ENCODE results near the gene PKP1. TPM values are rescaled to one million over a fixed set of nuclear protein-coding genes. Genes with fewer than 3 reads are reported as not detected.

The PKP1 gene
- total RNA-seq, 4 donors from 2014 or later: 0.93 to 9.6 (median 3.6) TPM

DNA sequence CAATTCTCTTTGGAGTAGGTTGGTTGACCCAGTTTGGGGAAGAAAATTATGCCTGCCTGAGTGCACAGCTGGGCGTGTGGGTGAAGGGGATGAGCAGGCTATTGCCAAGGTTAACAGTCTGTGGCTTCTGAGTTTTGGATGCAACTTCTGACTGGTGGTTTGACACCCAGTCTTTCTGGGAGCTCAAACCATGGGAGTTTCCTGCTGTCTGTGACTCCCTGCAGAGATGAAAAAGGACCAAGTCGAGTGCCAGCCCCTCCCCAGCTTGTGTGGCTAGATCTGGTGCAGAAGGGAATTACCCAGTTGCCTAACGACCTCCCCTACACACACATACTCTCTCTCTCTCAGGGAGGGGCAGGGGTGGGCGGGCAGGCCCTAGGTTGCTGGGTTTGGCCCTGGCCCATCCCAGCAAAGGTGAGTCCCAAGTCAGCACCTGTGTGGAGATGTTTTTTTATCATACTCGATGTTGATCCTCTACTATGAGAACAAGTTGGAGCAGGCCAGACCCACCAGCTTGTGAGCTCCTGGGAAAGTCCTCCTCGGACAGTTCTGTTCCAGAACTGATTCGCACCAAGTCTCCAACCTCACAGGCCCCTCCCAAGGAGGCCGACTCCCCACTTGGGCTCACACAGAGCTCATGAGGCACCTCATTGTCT, 28.2 kb downstream of the PKP1 start:
- DNase-seq (ENCODE audit: low spot score) (no peak), ATAC-seq (ENCODE audit: low FRiP score) (no peak)
- TF ChIP-seq, protein P1, sequence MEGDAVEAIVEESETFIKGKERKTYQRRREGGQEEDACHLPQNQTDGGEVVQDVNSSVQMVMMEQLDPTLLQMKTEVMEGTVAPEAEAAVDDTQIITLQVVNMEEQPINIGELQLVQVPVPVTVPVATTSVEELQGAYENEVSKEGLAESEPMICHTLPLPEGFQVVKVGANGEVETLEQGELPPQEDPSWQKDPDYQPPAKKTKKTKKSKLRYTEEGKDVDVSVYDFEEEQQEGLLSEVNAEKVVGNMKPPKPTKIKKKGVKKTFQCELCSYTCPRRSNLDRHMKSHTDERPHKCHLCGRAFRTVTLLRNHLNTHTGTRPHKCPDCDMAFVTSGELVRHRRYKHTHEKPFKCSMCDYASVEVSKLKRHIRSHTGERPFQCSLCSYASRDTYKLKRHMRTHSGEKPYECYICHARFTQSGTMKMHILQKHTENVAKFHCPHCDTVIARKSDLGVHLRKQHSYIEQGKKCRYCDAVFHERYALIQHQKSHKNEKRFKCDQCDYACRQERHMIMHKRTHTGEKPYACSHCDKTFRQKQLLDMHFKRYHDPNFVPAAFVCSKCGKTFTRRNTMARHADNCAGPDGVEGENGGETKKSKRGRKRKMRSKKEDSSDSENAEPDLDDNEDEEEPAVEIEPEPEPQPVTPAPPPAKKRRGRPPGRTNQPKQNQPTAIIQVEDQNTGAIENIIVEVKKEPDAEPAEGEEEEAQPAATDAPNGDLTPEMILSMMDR (IDR thresholded peaks at IDR 0.05): no peak

DNA sequence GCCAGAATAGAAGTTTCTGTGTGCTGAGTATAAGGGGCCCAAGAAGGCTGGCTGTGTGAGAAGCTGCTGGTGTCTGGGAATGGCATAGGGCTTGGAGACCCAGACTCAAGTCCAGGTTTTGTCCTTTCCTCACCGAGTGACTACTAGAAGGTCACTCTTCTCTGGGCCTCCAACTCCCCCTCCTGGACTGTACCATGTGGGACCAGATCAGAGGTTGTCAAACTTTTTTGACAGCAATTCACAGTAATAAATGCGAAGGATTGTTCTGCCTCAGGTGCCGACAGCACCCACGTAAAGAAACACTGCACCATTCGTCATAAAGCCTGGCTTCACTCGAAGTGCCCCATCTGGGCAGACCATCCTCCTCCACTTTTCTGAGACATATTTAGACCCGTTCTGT, 29.0 kb downstream of the PKP1 start:
- no peak for ATAC-seq (ENCODE audit: low FRiP score)
- TF ChIP-seq, protein P1 (IDR thresholded peaks at IDR 0.05): no peak
- no peak for DNase-seq (ENCODE audit: low spot score)

DNA sequence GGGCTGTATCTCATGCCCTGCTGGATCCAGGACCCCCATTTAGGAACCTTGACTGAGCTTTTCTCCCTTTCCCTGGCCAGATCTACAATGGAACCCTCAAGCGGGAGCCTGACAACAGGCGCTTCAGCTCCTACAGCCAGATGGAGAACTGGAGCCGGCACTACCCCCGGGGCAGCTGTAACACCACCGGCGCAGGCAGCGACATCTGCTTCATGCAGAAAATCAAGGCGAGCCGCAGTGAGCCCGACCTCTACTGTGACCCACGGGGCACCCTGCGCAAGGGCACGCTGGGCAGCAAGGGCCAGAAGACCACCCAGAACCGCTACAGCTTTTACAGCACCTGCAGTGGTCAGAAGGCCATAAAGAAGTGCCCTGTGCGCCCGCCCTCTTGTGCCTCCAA, 29.8 kb downstream of the PKP1 start:
- DNase-seq (ENCODE audit: low spot score) (no peak), ATAC-seq (ENCODE audit: low FRiP score) (no peak)
- TF ChIP-seq, protein P1 (IDR thresholded peaks at IDR 0.05): no peak

DNA sequence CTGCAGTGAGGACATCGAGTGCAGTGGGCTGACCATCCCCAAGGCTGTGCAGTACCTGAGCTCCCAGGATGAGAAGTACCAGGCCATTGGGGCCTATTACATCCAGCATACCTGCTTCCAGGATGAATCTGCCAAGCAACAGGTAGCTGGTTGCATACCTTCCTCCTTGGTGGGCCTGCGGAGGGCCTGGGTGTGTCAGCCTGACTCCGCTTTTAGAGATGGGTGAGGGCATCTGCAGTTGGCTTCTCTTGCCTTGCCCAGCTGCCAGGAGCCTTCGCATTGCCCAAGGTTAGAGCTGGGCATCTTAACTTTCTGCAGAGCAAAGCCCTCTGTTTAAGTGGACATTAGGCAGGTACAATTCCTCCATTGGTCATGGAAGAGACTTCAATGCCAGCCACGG, 33.2 kb downstream of the PKP1 start:
- TF ChIP-seq, protein P1 (IDR thresholded peaks at IDR 0.05): no peak
- ATAC-seq (ENCODE audit: low FRiP score) (no peak), DNase-seq (ENCODE audit: low spot score) (no peak)

DNA sequence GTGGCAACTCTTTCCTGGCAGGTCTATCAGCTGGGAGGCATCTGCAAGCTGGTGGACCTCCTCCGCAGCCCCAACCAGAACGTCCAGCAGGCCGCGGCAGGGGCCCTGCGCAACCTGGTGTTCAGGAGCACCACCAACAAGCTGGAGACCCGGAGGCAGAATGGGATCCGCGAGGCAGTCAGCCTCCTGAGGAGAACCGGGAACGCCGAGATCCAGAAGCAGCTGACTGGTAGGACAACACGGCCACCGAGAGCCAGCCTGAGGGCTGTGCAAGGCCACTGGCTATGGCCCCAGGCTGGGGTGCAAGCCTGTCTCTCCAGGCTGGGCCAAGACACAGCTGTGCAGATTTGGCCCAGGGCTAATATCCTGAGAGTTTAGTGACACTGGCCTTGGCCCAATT, 34.2 kb downstream of the PKP1 start:
- no peak for ATAC-seq (ENCODE audit: low FRiP score)
- TF ChIP-seq, protein P1 (IDR thresholded peaks at IDR 0.05): no peak
- DNase-seq (ENCODE audit: low spot score): no peak

DNA sequence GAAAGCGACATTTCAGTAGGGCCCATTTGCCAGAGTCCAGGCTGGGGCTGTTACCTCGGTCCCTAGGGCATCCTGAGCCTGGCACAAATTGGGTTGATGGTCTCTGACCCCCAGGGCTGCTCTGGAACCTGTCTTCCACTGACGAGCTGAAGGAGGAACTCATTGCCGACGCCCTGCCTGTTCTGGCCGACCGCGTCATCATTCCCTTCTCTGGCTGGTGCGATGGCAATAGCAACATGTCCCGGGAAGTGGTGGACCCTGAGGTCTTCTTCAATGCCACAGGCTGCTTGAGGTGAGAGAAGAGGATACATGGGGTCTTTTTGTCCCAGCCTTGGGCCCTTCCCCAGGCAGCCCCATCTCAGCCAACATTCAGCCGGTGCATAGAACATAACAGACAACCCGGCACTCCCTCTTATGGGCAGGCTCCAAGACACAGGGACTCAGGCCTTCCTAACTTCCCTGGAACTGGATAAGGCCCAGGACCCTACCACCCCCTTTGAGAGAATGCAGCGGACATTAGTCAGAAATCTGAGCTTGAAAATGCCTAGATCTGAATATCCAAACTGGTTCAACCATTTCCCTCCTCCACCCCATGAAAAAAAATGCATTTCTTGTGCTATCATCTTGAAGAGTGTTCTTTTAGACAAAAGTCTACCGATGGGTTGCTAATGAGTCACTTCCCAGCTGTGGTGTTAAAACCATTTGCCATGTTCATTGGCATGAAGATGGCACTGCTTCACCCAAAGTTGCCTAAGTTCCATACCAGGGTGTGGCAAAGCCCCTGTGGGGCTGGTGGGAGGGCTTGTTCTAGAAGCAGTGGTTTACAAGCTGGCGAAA, 35.4 kb downstream of the PKP1 start:
- TF ChIP-seq, protein P1 (IDR thresholded peaks at IDR 0.05): no peak
- DNase-seq (ENCODE audit: low spot score) (no peak), ATAC-seq (ENCODE audit: low FRiP score) (no peak)

DNA sequence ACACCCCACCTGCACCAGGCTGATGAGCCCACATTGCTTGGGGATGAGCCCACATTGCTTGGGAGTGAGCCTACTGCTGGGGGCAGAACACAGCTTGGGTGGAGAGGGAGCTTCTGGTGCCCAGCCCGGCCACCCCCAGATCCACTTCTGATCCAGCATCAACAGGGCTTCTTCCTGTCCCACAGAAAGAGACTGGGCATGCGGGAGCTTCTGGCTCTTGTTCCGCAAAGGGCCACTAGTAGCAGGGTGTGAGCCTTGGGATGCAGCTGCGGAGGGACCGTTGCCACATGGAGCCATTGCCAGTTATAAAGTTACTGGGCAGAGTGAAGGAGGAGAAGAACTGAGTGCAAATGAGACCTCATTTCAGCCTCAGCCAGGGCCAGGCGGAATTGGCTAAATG, 36.3 kb downstream of the PKP1 start:
- TF ChIP-seq, protein P1 (IDR thresholded peaks at IDR 0.05): no peak
- no peak for ATAC-seq (ENCODE audit: low FRiP score)
- no peak for DNase-seq (ENCODE audit: low spot score)

All from omental fat pad (tissue), 4 donors.